ENCODE data around the gene CGB1.

The CGB1 gene

GRCh38 chr19:48989701-48990291 lies 46.9 kb downstream of the CGB1 start:
- in situ Hi-C loops (cut with MboI; ENCODE audit: low pct_unique_long_range_greater_than_20kb, low sequenced_read_pairs, unreplicated experiment) = no loop called here
- TF ChIP-seq CTCF (IDR thresholded peaks at IDR 0.05; ENCODE audit: extremely low read depth, insufficient read depth, missing control alignments) = no peak
- no peak for DNase-seq (ENCODE audit: low spot score)

DNA sequence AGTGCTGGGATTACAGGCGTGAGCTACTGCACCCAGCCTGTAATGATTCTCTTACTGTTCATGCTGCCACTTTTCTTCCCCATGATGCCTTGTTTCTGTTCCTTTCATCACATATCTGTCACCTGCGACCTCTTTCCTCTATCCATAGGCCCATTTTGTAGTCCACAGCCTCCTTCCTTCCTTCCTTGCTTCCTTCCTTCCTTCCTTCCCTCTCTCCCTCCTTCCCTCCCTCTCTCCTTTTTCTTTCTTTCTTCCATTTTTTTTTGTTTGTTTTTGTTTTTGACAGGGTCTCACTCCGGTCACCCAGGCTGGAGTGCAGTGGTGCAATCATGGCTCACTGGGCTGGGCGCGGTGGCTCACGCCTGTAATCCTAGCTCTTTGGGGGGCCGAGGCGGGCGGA lies 47.8 kb downstream of the CGB1 start:
- no peak for DNase-seq (ENCODE audit: low spot score)
- in situ Hi-C loops (cut with MboI; ENCODE audit: low pct_unique_long_range_greater_than_20kb, low sequenced_read_pairs, unreplicated experiment) = no loop called here
- TF ChIP-seq CTCF (IDR thresholded peaks at IDR 0.05; ENCODE audit: extremely low read depth, insufficient read depth, missing control alignments) = no peak

GRCh38 chr19:48988286-48988685 lies 48.4 kb downstream of the CGB1 start:
- in situ Hi-C loops (cut with MboI; ENCODE audit: low pct_unique_long_range_greater_than_20kb, low sequenced_read_pairs, unreplicated experiment) = no loop called here
- no peak for DNase-seq (ENCODE audit: low spot score)

DNA sequence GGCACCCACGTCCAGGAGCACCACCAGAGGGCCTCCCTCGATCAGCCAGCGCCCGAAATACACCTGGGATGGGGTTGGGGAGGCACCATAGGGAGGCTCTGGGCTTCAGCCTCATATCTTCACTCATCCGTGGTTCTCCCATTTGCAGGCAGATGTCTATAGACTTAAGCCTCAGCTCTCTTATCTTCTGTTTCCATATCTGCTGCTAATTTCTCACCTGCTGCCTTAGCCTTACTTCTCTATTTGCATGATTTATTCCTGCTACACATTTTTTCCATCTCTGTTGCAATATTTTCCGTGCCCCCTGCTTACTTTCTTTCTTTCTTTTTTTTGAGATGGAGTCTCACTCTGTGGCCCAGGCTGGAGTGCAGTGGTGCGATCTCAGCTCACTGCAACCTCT lies 49.4 kb downstream of the CGB1 start:
- TF ChIP-seq CTCF (IDR thresholded peaks at IDR 0.05; ENCODE audit: extremely low read depth, insufficient read depth, missing control alignments) = no peak
- DNase-seq (ENCODE audit: low spot score) = no peak
- in situ Hi-C loops (cut with MboI; ENCODE audit: low pct_unique_long_range_greater_than_20kb, low sequenced_read_pairs, unreplicated experiment) = no loop called here

More at GRCh38 chr19:48988286-48988685, 48.4 kb downstream of the CGB1 start:
- no peak for TF ChIP-seq CTCF (IDR thresholded peaks at IDR 0.05; ENCODE audit: extremely low read depth, insufficient read depth, missing control alignments)

- TF ChIP-seq CTCF (IDR thresholded peaks at IDR 0.05; ENCODE audit: extremely low read depth, insufficient read depth, missing control alignments) = no peak
- in situ Hi-C loops (cut with MboI; ENCODE audit: low pct_unique_long_range_greater_than_20kb, low sequenced_read_pairs, unreplicated experiment) = no loop called here
- DNase-seq (ENCODE audit: low spot score) = no peak
Measured at GRCh38 chr19:48986211-48986610, 50.5 kb downstream of the CGB1 start.

GRCh38 chr19:48985711-48986110 lies 51.0 kb downstream of the CGB1 start:
- in situ Hi-C loops (cut with MboI; ENCODE audit: low pct_unique_long_range_greater_than_20kb, low sequenced_read_pairs, unreplicated experiment) = no loop called here
- TF ChIP-seq CTCF (IDR thresholded peaks at IDR 0.05; ENCODE audit: extremely low read depth, insufficient read depth, missing control alignments) = no peak

More at GRCh38 chr19:48985711-48986110, 51.0 kb downstream of the CGB1 start:
- DNase-seq (ENCODE audit: low spot score) = no peak
